Hematopoietic multipotent progenitor cell treated with erythropoietin and hydrocortisone succinate and interleukin-3 and kit ligand, for 17 days (in vitro differentiated cells): Measurements from ENCODE around the gene POLR1E.
"Not testable (repeated sequence)": the region's sequence is repeated elsewhere in the genome, so short reads cannot be mapped to it uniquely, and the experiment has no call there.

Source experiments
- DNase-seq: peaks from one replicate; pipeline ENCODE4 v3.0.0-alpha.2; 2015; ENCODE audit warnings: low spot score

POLR1E gene

DNA sequence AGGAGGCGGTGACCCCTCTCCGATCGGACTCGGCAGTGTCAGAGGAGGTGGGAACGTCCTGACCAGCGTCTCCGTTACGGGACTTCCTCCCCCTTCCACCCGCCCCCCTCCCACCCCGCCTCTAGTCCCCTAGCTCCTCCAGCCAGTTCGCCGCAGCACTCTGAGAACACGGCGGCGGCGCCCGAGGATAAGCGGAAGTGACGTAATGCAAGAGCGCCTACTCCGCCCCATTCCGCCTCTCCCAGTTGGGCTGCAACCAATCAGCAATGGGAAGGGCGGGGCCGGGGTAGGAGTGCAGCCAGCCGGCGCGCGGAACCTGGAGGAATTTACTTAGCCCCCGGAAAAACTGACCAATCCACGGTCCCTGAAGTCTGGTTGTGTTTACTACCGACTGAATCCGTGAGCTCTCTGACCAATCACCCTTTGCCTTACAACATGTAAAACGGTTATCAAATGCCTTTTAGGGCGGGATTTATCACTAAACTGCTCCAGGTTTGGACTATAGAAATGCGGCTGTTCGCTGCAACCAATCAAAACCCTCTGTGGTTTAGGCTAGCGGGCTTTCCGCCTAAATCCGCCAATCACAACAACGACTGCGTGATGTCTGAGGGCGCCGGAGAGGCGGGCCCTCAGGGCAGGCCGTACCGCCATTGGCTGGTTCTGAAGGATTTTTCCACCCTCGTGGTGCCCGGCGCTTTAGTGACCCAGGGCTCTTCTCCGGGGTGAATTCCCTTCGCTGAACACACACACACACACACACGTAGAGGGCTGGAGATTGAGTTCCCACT, 20.3 kb upstream of the POLR1E start, which contains the start of gene ZBTB5:
Gene ZBTB5, minus strand, starts transcription at position 202 of the 788 bp plus-strand sequence. CDS start 22,899 bp downstream, outside the sequence.
- peak; percentile 98 for DNase-seq

DNA sequence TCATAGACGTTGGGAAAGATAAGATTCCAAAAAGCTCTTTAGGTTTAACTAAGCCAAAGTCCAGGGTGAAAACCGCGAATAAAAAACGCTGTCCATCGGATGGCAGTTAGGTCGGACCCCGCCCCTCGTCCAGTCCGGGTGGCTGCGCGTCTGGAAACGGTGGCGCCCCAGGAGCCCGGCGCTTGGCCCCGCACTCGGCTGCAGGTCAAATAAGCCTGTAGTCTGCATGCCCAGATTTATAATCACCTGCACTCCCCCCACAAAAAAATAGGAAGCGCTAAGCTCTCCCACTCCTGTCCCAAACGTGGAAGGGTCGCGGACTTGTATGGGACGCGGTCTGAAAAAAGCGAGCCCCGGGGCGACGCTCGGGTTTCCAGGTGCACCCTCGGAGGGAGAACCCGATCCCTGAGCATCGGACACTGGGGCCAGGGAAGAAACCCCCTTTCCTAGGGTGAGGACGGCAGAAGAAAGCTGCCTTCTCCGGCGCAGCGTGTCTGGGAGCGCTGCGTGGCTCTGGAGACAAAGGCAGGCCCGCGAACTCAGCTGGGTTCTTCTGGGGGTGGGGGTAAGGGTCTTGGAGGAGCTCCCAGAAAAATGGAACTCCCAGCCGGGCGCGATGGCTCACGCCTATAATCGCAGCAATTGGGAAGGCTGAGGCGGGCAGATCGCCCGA, 19.6 kb upstream of the POLR1E start:
- DNase-seq: peak; percentile 17

DNA sequence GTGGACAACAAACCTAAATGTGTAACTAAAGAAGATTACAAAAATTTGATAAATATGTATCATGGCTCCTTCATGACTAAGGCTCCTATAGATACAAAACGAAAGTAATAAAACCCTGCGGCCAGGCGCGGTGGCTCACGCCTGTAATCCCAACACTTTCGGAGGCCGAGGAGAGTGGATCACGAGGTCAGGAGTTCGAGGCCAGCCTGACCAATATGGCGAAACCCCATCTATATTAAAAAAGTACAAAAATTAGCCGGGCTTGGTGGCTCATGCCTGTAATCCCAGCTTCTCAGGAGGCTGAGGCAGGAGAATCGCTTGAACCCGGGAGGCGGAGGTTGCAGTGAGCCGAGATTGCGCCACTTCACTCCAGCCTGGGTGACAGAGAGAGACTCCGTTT, 18.2 kb upstream of the POLR1E start:
- not testable (repeated sequence) for DNase-seq

DNA sequence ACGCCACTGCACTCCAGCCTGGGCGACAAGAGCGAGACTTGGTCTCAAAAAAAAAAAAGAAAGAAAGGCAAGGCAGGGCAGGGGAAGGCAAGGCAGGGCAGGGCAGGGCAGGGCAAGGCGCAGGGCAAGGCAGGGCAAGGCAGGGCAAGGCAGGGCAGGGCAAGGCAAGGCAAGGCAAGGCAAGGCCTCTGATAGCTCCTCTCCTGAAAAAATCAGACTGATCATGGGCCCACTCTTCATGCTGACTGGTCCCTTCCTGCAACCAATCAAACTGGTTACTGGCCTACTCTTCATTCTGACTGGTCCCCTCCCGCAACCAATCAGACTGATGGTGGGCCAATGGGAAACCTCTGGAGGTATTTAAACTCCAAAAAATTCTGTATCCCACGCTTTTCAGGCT, 17.1 kb upstream of the POLR1E start:
- DNase-seq: no peak

DNA sequence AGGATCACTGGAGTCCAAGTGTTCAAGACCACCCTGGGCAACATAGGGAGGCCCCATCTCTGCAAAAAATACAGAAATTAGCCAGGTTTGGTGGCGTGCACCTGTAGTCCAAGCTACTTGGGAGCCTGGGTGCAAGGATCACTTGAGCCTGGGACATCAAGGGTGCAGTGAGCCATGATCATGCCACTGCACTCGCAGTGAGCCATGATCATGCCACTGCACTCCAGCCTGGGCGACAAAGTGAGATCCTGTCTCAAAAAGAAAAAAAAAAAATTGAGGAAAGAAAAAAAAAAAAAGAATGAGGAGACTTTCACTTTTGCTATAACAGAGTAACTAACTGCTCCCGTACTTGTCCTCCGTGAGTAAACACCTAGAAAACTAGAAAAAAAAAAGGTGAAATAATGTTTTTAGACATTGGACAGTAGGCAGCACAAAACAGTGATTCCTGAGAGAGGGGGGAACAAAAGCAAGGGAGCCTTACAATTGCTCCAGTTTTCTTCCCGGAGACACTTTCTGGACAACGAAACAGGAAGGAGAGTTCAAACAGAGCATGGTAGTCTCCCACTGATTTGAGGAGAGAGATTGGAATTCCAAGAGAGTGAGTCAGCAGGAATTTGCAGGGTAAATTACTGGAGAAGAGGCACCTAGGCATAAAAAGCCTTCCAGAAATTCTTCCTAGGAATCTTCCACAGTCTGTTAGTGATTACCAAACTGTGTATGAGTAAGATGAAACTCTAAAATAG, 13.6 kb upstream of the POLR1E start:
- no peak for DNase-seq

DNA sequence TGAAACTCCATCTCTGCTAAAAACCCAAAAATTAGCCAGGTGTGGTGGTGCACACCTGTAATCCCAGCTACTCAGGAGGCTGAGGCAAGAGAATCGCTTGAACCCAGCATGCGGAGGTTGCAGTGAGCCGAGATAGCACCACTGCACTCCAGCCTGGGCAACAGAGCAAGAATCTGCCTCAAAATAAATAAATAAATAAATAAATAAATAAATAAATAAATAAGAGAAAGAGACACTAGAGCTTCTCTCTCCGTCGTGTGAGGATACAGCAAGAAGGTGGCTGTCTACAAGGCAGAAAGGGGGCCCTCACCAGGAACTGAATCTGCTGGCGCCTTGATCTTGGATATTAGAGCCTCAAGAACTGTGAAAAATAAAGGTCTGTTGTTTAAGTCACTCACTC, 11.8 kb upstream of the POLR1E start:
- DNase-seq: not testable (repeated sequence)

DNA sequence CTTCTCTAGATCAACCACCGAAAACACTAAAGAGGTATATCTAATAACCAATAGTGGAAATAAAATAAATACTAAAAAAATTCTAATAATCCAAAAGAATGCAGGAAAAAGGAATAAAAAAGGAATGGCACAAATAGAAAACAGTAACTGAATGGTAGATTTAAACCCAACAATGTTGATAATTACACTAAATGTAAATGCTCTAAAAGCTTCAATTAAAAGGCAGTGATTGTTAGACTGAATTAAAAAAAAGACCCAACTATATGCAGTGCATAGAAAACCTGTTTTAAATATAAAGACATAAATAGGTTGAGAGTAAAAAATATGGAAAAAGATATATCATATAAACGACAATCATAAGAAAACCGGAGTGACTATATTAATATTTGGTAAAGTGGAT, 11.3 kb upstream of the POLR1E start:
- no peak for DNase-seq

DNA sequence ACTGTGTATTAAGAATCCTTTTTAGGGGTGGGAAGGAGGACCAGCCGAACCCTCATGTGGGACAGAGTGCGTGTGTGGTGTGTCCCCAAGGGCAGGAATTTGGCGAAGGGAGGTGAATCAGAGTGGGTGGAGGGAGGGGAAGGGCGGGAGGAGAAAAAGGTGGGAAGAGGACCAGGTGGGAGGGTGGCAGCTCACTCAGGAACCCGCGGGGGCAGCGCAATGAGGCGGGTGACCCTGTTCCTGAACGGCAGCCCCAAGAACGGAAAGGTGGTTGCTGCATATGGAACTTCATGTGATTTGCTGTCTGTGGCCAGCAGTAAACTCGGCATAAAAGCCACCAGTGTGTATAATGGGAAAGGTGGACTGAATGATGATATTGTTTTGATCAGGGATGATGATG, 8.8 kb upstream of the POLR1E start:
- DNase-seq: no peak

DNA sequence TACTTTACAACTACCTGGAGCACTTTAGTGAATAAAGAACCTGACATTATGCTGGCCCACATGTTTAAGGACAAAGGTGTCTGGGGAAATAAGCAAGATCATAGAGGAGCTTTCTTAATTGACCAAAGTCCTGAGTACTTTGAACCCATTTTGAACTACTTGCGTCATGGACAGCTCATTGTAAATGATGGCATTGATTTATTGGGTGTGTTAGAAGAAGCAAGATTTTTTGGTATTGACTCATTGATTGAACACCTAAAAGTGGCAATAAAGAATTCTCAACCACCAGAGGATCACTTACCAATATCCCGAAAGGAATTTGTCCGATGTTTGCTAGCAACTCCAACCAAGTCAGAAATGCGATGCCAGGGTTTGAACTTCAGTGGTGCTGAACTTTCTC, 8.3 kb upstream of the POLR1E start:
- DNase-seq: not testable (repeated sequence)

DNA sequence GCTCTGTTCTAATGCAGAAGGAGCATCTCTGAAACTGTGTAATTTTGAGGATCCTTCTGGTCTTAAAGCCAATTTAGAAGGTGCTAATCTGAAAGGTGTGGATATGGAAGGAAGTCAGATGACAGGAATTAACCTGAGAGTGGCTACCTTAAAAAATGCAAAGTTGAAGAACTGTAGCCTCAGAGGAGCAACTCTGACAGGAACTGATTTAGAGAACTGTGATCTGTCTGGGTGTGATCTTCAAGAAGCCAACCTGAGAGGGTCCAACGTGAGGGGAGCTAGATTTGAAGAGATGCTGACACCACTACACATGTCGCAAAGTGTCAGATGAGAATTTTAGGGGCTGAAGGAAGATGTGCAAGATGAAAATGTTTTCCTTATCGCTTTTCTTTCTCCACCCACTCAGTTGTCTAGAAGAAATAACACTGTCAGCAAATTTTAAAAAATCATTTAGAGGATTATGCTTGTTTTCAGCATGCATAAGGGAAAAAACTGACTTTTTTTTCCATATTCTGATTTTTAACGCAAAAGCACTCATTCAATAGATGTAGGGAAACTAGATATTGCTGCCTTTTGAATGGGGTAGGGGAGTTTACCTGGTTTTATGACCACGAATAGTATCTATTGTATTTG, 7.6 kb upstream of the POLR1E start:
- not testable (repeated sequence) for DNase-seq

DNA sequence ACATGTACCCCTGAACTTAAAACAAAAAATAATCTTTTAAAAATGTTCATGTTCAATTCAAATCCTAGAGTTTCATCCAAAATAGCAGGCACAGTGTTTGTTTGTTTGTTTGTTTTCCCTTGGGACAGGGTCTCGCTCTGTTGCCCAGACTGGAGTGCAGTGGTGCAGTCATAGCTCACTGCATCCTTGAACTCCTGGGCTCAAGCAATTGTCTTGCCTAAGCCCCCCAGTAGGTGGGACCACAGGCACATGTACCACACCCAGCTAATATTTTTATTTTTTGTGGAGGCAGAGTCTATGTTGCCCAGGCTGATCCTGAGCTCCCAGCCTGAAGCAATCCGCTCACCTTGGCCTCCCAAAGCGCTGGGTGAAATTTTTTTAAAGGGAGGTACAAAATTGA, 5.0 kb upstream of the POLR1E start:
- no peak for DNase-seq

DNA sequence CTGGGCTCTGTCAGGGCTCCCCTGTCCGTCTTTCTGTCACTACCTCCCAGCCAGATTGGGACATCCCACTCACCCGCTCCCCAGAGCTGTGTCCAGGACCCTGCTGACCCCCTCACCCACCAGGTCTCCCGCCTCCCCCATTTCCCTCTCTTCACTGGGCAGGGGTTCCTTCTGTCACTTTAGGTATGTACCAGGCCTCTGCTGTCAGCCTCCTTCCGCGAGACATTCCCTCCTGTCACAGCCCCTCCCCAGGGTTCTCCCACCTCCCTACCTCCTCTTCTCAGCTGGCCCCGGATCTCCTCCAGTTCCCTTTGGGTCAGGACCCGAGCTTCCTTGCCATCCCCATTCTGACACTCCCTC, 488 bp downstream of the POLR1E start:
- no peak for DNase-seq

DNA sequence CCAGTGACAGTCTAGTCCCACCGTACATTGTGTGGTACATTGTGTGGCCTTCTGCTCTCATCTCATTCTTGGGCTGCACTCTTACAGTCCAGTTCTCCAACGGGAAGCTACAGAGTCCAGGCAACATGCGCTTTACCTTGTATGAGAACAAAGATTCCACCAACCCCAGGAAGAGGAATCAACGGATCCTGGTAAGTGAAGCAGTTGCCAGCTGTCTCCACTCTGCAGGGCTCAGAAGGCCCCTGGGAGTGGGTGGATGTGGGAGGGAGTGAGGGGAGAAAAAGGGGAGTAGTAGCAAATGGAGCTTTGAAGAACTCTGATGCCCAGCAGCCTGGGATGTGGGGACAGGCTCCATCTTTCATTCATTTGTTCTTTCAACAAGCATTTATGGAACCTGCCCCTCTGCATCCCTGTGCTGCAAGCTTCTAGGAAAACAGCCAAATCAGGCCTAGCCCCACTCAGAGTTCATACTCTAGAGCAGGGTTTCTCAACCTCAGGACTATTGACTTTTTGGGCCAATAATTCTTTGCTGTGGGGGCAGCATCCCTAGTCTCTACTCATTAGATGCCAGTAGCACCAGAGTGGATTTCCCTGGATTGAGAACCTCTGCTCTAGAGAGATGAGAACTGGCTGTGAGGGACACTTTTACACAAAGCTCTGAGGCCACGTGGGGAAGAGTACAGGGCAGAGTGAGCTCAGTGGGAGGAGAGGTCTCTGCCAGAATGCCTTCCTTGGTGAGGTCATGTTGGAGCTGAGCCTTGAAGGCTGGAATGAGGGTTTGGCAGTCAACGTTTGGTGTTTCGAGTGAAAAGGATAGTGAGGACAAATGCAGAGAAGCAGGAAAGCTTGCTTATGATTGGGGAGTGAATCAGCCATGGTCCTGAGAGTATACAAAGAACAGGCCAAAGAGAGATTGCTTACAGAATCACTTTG, 1.1 kb downstream of the POLR1E start:
- no peak for DNase-seq

DNA sequence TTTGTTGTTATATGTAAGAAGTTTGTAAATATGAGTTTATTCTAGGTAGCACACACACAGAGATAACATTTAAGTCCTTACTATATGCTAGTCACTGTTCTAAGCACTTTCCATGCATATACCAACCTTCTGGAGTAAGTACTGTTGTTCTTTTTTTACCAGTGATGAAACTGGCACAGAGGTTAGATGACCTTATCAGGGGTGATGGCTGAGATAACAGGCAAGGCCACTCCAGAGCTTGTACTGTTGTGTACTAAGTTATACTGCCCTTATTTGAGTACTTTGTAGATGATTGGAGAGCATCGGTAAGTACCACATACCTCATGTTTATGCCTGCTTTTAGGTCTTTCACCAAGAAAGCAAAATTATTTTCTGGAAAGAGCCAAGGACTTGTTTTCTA, 6.2 kb downstream of the POLR1E start:
- DNase-seq: no peak

DNA sequence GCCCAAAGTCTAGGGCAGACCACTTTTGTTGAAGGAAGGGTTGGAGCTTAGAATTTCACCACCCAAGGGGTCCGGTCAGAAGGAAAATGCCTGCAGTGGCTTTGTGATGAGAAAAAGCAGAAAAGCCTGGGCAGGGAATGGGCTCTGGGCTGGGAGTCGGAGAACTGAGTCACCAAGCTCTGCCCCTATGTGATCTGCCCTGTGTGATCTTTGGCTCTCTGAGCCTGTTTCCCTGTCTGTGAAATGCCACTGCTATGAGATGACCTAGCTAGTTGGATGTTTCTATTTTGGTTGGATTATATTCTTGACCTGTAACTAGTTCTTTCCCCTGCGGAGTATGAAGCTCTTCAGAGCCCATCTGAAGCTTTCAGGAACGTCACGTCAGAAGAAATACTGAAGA, 9.8 kb downstream of the POLR1E start:
- no peak for DNase-seq

DNA sequence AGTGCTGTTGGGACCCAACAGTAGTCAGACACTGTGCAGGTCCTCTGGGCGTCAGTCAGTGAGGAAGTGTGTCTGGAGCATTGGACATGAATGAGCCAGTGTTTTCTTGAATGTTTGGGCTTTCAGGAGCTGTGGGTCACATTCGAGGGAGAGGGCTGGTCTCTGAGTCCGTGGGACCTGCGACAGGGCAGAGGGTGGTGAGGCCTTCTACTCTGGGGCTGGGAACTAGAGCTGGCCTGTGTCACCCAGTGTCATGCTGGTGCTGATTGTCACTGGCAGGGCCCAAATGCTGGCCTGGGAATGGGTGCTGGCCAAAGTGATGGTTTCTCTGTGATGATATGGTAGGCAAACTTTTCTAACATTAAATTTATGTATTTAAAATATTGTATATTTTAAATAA, 10.3 kb downstream of the POLR1E start:
- no peak for DNase-seq

DNA sequence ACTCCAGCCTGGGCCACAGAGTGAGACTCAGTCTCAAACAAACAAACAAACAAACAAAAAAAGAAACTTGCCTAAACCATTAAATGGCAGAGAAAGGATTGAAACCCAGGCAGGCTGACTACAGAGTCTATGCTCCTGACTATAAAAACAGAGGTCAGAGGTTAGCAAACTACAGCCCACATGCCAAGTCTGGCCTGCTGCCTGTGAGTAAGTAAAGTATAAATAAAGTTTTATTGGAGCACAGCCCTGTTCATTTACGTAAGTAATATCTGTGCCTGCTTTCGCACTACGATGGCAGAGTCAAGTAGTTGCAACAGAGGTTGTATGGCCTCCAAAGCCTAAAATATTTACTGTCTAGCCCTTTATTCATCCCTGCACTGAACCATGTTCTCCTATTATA, 11.6 kb downstream of the POLR1E start:
- DNase-seq: no peak

DNA sequence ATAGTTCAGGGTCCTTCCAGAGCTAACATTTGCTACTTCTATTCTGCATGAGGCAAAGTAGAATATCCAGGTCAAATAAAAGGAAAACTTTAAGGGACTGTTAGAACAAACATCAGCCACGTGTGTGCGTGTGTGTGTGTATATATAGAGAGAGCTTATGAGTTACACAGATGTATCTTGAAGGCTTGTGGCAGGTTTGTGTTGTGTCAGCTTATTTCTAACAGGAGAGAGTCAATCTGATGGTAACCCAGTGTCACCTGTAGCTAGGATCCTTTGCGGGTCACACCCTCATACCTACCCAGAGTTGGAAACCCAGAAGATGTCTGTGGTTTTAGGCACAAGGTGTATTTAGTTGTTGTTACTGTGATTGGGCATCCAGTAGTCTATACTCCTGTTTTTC, 12.7 kb downstream of the POLR1E start:
- DNase-seq: no peak

DNA sequence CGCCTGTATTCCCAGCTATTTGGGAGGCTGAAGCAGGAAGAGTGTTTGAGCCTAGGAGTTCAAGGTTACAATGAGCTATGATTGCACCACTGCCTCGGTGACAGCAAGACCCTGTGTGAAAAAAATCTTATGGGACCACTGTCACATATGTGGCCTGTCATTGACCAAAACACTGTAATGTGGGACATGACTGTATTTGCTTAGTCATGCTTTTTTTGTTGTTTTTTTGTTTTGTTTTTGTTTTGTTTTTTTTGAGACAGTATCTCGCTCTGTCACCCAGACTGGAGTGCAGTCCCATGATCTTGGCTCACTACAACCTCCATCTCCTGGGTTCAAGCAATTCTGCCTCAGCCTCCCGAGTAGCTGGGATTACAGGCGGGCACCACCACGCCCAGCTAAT, 13.5 kb downstream of the POLR1E start:
- DNase-seq: no peak

DNA sequence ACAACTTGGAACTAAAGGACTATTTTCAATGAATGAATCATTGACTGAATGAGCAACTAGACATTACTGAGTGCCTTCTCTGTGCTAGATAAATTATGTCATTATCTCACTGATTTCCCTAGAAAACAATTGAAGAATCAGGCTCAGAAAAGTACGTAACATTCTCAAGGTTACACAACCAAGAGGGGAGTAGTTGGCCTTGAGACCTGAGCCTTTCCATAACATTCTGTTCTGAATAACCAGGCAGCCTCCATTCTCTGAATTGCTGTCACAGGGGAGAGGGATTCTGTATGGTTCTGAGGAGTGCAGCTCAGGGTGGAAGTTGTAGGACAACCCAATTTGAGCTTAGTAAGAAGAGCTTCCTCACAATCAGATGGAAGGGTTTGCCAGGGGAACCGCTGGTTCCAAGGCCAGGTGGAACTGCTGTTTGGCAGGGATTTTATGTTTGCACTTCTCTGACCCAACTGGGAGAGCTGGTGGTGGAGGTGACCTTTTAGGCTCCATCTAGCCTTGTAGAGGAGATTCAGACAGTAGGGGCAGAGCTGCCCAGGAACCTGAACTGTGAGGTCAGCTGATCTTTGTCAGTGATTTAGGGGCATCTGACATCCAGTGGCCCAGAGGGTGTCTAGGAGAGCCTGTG, 16.3 kb downstream of the POLR1E start:
- DNase-seq: no peak

DNA sequence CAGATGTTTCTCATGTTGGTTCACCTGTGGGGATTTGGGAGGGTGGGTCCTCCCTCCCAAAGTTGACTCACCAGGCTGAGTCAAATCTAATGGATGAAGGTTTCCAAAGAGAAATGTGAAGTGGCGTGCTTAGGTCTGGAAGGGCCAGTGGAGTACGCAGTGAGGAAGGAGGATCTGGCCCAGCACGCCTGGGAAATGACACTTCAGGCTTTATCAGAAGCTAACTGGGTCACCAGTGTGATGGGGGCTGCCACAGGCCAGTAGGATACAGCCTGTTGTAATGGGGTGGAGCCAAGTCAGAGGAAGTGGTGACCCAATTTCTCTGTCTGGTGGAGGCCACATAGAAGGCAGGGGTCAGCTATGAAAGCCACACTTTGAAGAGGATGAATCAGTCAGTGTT, 18.0 kb downstream of the POLR1E start:
- DNase-seq: no peak
